Kidney glomerular epithelial cell (primary cell): ENCODE data around the gene COG4.

Source experiments
- DNase-seq: peaks from one replicate; lab custom pipeline; 2025; lab: John Stamatoyannopoulos, UW

Gene COG4

DNA sequence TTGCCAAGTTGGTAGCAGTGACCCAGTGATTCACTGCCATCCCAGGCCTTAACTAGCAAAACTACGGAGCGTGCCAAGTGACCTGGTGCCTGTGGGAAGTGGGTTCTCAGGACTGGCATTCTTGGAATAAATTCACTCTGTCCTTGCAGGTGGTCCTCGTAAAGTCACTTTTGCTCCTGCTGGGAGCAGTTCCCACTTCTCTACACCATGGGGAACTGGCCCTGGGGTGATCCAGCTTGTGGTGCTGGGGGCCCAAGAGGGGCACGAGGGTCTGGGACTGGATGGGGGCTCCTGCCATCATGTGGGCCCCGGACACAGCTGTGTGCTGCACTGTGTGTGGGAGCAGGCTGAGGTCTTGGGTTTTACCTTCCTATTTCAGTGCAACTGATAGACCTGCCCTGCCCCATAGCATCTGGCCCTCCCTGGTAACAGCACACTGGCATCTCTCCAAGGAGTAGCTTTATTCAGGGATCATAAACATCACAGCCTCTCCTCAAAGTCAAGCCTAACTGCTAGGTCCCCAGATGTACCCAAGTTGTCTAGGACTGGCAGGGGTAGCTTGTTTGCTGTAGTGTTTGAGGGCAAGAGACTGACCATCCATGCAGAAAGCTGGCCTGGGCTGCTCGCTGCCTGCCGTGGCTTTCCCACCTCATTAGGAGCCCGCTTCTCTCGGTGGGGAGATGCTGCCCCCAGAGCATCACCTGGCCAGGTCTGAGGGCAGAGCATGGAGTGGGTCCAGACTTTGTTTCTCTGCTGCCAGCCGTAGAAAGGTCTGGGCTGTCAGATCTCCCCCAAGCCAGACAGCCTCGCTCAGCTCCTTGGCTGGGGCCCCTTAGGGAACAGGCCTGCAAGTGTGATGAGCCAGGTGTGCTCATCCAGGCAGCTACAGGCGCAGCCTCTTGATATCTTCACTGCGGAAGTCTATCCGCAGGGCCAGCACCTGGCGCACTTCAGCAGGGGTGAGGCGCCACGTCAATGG, 42.9 kb downstream of the COG4 start:
- DNase-seq, result no peak

DNA sequence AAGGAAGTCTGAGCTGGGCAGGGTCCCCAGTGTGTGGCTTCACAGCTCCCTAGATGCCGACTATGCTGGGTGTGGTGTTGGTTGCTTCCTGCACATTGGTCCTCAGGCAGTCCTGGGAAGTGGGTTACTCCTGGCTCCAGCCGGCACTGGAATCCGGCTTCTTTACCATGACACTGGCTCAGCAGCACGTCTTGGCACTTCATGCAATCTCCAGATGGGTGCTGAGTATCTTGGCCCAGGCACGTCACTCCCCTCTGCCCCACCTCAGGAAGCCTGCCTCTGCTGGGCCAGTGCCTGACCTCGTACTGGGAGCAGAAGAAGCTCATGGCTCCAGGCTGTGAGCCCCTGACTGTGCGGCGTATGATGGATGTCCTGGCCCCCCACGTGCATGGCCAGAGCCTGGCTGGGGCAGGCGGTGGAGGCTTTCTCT, 44.4 kb downstream of the COG4 start:
- no peak for DNase-seq

DNA sequence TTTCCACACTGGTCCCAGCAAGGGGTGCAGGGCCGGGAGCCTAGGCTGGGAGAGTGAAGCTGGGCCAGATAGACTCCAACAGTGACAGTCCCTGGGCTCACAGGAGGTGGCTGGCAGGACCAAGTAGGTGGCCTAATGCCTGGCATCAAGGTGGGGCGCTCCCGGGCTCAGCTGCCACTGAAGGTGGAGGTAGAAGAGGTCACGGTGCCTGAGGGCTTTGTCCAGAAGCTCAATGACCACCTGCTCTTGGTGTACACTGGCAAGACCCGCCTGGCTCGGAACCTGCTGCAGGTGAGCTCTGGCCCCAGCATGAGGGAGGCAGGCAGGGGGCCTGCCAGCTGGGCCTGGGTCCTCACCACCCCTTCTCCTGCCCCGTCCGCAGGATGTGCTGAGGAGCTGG, 45.2 kb downstream of the COG4 start:
- DNase-seq, result no peak

DNA sequence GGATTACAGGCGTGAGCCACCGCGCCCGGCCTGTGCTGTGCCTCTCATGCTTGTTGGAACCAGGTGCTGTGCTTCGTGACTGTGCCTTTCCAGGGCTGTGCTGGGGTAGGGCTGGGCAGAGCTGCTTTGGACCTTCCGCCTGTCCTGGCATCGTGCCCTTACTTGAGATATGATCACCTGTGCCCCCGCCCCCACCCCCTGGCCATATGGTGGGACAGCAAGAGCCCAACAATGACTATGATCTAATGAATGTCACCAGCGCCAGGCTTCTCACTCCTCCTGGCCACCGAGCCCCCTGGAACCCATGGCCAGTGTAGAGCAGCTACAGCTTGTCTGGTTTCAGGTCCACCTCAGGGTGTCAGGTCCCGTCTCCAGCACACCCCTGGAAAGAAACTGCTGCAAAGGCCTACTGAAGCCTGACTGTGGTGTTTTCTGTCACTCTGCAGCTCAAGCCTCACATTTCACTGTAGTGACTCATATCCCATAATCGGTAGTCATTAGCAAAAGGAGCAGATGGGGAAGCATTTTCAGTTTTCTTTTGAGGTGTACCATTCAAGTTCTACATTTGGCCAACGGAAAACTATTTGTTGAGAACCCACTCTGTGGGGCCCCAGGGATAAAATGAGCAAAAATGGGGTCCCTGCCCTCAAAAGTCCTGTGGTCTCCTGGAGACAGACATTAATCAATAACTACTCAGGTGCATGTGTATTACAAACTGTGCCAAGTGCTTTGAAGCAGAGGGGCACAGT, 46.9 kb downstream of the COG4 start:
- DNase-seq, result peak; percentile 76

DNA sequence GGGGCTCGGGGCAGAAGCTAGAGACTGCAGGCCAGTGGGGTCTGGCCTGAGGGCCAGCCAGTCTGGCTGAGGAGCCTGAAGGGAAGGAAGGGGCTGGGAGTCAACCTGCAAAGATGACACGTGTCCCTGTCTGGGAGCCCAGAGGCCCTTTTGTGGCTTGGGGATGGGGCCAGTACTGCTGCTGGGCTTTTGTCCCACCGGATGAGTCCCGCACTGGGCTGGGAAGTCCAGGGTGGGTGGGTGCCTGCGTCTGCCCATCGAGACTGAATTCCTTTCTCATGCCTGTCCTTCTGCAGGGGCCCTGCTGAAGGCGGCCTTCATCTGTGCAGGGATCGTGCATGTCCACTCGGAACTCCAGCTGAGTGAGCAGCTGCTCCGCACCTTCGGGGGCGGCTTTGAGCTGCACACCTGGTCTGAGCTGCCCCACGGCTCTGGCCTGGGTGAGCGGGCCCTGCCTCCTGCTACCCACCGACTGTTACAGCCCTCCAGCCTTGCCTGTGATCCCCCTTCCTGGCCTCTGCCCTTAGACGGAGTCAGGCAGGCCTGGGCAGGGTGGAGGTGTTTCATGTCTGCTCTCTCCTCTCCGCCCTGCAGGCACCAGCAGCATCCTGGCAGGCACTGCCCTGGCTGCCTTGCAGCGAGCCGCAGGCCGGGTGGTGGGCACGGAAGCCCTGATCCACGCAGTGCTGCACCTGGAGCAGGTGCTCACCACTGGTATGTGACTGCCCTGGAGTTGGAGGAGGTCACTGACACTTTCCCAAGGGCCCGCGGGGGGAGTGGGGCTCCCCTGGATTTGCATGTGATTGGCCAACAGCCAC, 48.1 kb downstream of the COG4 start:
- no peak for DNase-seq

DNA sequence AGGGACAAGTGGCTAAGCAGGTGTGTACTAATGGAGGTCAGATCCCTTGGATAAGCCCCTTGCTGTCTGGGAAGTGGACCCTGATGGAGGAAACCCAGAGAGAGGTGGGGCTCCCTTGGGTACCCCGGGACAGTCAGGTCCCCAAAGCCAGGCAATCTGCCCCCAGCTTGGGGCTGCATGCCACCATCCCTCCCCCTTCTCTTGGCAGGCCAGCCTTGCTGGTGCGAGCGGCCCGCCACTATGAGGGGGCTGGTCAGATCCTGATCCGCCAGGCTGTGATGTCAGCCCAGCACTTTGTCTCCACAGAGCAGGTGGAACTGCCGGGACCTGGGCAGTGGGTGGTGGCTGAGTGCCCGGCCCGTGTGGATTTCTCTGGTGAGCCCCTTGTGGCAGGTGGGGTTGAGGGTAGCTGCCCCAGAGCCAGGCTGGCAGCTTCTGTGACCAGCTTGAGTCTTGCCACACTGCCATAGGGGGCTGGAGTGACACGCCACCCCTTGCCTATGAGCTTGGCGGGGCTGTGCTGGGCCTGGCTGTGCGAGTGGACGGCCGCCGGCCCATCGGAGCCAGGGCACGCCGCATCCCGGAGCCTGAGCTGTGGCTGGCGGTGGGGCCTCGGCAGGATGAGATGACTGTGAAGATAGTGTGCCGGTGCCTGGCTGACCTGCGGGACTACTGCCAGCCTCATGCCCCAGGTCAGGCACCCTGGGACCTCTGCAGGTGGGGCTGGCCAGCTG, 48.9 kb downstream of the COG4 start:
- DNase-seq, result no peak

DNA sequence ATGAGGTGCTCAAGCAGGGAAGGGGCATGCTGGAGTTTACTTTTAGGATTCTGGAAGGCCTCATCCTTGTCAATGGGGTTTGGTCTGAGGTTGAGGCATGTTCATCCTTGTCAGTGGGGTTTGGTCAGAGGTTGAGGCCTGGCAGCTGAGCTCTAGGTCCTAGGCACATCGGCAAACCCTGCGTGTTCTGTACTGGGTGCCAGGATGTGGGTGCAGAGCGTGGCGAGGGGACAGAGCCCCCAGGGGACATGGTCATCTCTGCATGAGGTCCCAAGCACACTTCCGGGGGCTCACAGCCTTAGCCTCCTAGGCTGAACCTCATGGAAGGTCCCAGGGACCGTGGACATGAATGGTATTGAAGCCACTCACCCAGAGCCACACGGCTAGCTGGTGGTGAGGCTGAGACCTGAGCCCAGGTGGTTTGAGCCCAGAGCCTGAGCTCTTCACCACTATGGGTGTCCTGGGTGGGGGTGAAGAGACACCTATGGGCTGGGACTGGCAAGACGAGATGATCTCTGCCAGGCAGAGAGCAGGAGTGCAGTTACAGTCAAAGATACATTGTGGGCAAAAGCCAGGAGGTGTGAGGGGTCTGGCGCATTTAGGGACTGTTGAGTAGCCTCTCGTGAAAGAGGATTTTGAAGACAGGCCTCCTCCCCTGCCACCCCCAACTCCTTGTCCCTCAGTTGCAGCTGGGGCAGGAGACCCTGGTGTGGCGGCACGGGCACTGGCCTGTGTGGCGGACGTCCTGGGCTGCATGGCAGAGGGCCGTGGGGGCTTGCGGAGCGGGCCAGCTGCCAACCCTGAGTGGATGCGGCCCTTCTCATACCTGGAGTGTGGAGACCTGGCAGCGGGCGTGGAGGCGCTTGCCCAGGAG, 49.7 kb downstream of the COG4 start:
- DNase-seq, result no peak

DNA sequence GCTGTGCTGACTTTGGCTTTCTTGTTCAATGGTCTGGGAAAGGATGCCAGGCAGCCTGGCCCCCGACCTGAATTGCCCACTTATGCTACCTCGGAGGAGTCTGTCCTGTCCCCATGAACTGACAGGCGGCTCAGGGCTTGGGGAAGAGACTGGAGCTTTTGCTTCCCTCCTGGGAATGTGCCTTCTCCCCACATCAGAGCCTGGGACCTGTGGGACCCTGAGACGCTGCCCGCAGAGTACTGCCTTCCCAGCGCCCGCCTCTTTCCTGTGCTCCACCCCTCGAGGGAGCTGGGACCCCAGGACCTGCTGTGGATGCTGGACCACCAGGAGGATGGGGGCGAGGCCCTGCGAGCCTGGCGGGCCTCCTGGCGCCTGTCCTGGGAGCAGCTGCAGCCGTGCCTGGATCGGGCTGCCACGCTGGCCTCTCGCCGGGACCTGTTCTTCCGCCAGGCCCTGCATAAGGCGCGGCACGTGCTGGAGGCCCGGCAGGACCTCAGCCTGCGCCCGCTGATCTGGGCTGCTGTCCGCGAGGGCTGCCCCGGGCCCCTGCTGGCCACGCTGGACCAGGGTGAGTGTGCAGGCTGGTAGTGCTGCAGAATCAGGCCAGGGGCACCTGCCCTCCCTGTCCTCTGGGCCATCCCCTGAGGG, 50.4 kb downstream of the COG4 start:
- DNase-seq, result no peak

DNA sequence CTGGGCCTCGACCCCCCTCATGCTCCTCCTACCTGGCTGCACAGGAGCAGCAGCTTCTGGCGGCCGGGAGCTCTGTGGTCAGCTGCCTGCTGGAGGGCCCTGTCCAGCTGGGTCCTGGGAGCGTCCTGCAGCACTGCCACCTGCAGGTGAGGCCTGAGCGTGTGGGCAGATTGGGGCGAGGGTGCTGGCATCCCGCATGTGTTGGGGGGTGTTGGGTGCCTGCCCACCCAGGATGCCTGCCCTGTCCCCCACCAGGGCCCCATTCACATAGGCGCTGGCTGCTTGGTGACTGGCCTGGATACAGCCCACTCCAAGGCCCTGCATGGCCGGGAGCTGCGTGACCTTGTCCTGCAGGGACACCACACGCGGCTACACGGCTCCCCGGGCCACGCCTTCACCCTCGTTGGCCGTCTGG, 52.4 kb downstream of the COG4 start:
- DNase-seq, result peak; percentile 15

DNA sequence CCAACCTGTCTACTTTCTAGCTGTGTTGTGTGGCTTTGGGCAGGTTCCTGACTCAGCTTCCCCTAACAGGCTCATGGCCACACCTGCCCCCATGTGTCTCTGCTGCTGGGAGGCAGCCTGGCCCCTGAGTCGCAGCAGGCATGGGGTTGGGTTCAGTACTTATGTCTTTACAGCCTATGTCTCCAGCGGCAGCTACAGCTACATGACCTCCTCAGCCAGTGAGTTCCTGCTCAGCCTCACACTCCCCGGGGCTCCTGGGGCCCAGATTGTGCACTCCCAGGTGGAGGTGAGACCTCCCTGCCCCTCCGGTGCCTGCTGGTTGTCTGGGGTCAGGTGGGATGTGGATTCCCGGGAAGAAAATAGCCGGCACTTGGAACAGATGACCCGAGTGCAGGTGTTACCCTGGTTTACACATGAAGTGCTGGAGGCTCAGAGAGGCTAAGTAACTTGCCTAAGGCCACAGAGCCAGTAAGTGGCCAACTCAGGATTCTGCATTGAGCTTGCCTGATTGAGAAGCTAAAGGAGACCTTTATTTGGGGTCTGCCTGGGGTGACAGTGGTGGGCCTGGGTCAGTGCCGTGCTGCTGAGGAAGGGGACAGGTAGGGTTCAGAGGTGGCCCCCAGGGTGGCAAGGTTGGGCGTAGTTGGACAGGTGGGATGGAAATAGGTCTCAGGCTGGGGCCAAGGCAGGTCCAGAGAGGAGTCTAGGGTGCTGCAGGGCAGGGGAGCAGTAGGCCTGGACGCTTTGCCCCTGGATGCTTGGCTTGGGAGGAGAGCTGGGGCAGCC, 53.0 kb downstream of the COG4 start:
- DNase-seq, result no peak

DNA sequence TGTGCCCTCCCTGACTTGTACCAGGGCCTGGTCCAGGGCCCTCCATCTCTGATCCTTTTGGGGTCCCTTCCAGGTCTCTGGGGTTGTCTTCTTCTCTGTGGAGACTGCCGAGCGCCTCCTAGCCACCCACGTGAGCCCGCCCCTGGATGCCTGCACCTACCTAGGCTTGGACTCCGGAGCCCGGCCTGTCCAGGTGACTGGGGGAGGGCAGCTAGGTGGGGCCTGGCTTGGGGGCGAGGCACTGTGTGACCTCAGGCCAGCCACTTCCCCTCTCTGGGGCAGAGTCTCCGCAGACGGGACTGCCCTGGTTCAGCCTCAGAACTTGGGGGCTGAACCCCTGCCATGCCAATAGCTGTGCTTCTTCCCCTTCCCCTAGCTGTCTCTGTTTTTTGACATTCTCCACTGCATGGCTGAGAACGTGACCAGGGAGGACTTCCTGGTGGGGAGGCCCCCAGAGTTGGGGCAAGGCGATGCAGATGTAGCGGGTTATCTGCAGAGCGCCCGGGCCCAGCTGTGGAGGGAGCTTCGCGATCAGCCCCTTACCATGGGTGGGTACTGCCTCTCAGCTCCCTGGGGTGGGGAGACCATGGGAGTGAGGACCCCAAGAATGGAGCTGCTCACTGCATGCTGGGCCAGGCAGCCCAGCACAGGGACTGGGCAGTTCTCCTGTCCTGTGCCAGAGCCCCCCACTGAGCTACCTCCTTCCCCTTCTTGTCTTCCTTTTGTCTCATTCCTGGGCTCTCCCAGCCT, 54.4 kb downstream of the COG4 start:
- DNase-seq, result no peak

DNA sequence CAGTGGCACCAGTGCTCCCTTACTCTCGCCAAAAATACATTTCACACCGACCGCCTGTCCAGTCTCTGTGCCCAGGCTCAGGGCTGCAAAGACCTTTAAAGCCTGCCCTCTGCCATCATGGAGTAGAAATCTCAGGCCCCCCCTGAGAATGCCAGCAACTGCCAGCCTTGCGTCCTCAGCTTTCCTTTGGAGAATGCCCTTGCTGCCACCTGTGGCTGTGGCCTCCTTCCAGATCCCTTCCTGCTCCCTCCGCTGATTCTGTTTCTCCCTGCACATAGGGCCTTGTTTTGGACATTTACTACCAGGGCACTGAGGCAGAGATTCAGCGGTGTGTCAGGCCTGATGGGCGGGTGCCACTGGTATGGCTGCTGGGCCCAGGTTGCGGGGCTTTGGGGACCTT, 55.7 kb downstream of the COG4 start:
- no peak for DNase-seq

DNA sequence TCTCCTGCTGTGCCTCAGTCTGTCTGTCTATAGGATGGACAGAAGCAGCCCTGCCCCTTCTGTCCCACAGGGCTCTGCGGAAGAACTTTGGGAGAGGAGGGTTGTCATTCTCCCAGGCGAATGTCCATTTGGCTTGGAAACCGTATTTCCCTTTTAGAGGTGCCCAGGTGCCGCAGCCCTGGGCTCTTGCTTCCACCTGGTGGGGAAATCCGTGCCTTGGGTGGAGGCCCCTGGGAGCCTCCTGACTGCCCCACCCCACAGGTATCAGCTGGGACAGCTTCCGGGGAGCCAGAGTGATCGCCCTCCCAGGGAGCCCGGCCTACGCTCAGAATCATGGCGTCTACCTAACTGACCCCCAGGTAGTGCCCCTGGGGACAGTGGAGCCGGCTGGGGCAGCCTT, 56.2 kb downstream of the COG4 start:
- no peak for DNase-seq

DNA sequence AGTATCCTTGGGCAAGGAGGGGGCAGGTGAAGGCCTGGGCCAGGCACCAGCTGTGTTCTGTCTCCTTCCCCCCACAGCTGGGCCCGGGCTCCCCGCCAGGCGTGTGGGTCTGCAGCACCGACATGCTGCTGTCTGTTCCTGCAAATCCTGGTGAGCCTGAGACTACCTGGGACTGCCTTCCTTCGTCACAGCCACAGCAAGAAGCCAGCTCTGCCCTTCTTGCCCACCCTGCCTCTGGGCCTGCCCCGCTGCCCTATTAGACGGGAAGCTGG, 56.6 kb downstream of the COG4 start:
- no peak for DNase-seq

DNA sequence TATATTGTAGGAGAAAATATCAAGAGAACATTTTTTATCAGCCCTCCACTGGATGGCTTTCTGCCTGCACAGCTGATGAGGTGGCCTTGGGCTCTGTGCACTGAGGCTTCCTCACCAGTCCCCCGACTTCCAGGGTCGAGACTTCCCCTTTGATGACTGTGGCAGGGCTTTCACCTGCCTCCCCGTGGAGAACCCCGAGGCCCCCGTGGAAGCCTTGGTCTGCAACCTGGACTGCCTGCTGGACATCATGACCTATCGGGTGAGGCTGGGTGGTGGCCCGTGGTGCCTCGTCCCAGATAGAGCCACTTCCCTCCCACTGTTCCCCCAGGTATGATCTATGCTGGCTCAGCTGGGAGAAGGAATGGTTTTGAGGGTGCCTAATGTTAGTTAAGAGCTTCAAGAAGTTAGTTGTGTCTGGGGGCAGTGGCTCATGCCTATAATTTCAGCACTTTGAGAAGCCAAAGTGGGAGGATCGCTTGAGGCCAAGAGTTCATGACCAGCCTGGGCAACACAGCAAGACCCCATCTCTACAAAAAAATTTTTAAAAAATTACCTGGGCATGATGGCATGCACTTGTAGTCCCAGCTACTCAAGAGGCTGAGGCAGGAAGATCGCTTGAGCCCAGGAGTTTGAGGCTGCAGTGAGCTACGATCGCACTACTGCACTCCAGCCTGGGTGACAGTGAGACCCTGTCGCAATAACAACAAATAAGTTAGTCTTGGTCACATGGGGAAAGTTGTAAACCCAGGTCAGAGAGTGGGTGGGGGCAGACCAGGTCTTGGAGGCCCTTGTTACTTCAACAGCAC, 57.2 kb downstream of the COG4 start:
- DNase-seq, result no peak

DNA sequence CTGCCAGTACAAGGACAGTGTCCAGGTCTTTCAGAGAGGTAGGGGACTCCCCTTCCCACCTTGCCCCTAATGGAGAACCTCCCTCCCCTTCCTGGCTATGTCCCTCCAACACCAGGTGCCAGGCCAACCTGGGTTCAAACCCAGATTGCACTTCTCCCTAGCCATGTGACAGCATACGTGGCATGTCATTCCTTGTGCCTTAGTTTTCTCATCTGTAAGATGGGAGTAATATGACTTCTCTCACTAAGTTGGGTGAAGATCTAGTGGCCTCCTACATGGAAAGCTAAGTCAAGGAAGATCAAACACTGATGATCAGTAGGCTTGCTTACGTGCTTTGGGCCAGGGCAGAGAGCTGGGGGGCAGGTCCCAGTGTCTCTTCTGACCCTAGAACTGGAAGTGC, 60.1 kb downstream of the COG4 start:
- no peak for DNase-seq

DNA sequence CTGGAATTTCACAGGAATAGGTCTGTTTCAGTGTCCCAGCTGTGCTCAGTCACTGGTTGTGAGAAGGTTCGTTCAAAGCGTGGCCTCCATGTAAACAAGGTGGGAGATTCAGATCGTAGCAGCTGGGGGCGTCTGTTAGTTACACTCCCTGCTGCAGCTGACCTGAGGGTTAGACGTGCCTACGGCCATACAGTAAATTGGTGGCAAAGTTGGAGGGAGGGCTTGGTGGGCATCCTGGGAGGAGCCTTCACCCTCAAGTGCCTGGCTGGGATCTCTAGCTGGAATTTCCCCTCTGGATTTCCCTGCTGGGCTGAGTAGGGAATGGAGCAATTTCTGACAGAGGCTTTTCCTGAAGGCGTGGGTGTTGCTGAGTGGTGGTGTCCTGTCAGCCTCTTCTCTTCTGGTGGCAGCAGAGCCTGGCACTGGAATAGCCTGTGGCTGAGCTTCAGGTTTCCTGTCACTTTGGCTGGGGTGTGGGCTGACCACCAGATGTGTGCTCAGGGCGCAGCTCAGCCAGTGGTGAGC, 62.6 kb downstream of the COG4 start:
- peak; percentile 38 for DNase-seq
